Stimulated activated CD8-positive, alpha-beta memory T cell treated with anti-CD3 and anti-CD28 coated beads, Interleukin-7, amount 100 ng/mL, for 48 hours (primary cell): ENCODE measurements around the gene KIAA1549.

Experiments used
- DNase-seq, 2 donors: peaks; one replicate each; pipeline ENCODE4 v3.0.0-alpha.2; 2020; ENCODE audit warnings: low read depth in 1 of 2; ENCODE audit errors: extremely low read depth in 1 of 2

Gene KIAA1549

GRCh38 chr7:138886501-138886917, 94.7 kb downstream of the KIAA1549 start:
- DNase-seq = no peak

- no peak for DNase-seq
These were observed 95.6 kb downstream of the KIAA1549 start for GRCh38 chr7:138885383-138886147.

DNA sequence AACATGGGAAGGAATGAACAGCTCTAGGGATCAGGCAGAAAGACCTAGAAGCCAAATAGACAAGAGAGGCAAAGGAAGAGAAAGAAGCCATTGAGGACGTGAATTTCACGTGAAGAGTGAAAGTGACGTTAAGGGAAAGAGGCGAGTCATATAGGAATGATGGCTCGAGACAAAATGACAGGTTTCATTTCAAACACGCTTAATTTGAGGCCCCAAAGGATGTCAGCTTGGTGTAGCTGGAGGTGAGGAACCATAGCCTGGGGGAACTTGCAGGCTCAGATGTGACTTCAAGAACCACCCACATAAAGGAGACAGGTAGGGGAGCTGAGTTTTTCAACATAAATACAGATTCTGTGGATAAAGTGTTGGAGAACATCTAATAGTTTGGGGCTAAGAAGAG, 98.9 kb downstream of the KIAA1549 start:
- no peak for DNase-seq

GRCh38 chr7:138881579-138882188, 99.5 kb downstream of the KIAA1549 start:
- DNase-seq = no peak

GRCh38 chr7:138880881-138881578, 100.2 kb downstream of the KIAA1549 start:
- DNase-seq = no peak

- DNase-seq = no peak
These were observed 101.8 kb downstream of the KIAA1549 start for GRCh38 chr7:138879356-138879755.

DNA sequence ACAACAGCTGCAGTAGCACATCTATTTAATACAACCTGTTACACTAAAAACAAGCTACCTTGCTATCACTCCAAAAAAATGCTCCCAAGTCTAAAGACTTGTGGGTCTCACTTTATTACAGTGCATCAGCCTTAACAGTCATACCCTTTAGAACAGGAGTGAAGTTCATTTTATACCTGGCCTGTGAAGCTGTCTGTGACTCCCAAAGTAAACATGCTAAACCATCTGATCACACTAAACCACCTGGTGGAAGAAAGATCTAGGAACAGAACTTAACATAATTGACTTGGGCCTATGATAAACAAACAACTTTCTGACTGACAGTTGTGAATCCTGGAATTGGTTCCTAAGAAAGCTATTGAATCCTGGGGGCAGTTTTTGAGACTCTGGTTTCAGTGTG, 102.3 kb downstream of the KIAA1549 start:
- no peak for DNase-seq

DNA sequence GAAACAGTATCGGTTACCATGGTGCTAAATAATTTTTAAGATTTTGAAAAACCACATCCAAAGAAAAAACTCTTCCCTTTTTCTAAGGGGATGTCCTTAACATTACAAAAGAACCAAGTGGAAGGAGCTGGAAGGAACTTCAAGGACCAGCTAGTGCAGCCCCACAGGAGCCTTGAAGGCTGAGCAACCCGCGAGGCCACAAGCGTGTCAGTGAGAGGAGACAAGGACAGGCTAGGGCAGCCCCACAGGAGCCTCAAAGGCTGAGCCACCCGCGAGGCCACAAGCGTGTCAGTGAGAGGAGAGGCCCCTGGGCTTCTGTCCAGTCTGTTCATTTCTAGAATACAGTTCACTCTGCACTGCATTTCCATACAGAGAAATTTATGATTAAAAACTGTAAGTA, 103.1 kb downstream of the KIAA1549 start:
- DNase-seq = no peak

DNA sequence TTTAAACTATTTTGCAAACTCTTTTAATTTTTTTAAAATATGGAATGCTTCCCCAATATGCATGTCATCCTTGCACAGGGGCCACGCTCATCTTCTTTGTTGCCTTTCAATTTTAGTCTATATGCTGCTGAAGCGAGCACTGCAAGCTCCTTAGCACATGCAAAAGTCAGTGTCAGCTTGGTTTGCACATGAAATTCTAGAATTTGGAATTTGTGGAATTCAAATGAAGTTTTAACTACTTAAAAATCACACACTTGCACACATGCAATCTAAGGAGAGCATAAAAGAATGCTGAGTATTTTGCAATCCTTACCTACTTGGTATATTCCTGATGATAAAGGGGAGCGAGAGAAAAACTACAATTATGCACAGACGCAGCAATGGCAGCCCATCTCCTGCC, 104.9 kb downstream of the KIAA1549 start:
- no peak for DNase-seq

- DNase-seq = peak; percentile 32 to 65
These were observed 105.4 kb downstream of the KIAA1549 start for GRCh38 chr7:138875794-138876193.

- no peak for DNase-seq
These were observed 107.8 kb downstream of the KIAA1549 start for GRCh38 chr7:138873220-138873892.

- DNase-seq = no peak
These were observed 108.6 kb downstream of the KIAA1549 start for GRCh38 chr7:138872576-138872975.

DNA sequence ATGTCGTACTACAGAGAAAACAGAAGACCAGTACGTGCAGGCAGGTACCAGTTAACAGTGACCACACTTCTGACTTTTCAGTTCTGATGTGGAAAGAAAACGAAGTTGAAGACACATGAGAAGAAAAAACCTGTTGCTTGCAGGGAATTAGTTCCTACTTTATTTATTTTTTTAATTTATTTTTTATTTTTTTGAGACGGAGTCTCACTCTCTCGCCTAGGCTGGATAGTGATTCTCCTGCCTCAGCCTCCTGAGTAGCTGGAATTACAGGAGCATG, 109.4 kb downstream of the KIAA1549 start:
- no peak for DNase-seq

DNA sequence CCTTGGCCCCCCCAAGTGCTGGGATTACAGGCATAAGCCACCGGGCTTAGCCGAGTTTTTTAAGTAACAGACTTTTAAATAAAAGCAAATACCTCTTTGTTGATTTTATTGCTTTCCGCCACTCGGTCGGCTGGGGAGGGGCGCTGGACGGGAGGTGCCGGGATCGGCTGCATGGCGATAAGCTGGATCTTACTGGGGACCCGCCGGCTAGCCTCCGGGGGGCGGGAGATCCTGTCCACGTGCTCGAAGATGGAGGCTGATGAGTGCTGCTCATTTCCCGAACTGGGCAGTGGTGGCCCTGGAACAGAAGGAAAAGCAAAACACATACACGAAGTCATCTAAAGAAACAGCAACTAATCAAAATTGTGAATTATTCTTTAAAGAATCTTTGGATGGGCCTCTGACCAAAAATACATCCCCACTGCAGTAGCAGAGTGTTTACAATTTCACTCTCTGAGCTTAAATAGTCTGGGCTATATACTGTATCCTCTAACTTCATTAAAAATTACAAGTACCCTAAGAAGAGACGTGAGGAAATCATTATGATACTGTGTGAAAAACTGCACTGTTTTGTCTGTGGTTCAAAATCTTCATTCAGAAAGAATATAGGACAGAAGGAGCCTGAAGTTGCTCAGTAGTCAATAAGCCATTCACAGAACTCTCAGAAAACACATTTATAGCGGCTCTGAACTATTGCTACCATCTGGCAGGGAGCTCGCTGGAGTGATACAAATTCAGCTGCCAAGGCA, 110.0 kb downstream of the KIAA1549 start:
- DNase-seq = no peak

GRCh38 chr7:138869353-138869752, 111.8 kb downstream of the KIAA1549 start:
- DNase-seq = no peak

GRCh38 chr7:138868711-138869110, 112.5 kb downstream of the KIAA1549 start:
- DNase-seq = no peak

GRCh38 chr7:138867744-138868143, 113.4 kb downstream of the KIAA1549 start:
- no peak for DNase-seq

DNA sequence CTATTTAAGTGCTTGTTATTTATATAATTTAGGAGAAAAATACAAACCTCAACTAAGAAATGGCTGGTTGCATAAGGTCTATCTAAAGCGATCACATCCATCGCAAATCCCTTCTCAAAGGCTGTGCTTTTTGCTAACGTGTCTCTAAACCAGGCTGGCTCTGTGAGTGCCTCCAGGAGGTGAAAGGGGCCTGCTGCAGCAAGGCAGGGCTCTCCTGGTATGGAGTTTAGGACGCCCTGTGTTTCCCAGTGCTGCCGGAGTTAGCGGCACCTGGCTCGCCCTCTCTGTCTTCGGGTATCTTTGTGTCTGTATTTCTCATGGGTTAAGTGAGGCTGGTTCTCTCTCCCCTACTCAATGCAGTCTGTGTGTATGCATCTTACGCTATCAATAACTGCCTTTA, 114.8 kb downstream of the KIAA1549 start:
- DNase-seq = no peak

- peak in 1 of 2 donors; percentile 17 for DNase-seq
These were observed 115.3 kb downstream of the KIAA1549 start for GRCh38 chr7:138865843-138866242.

DNA sequence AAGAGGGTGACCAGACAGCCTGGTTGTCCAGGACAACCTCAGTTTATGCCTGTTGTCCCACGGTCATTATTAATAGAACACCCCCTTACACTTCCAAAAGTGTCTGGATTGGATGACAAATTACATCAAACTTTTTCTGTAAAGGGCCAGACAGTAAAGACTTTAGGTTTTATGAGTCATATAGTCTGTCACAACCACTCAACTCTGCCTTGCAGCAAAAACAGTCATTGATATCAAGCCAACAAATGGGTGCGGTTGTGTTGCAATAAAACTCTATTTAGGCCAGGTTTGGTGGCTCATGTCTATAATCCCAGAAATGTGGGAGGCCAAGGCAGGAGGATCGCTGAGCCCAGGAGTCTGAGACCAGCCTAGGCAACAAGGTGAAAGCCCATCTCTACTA, 116.5 kb downstream of the KIAA1549 start:
- no peak for DNase-seq

GRCh38 chr7:138863931-138864330, 117.3 kb downstream of the KIAA1549 start:
- no peak for DNase-seq
